Suprapubic skin (tissue), 4 donors: Measurements from ENCODE around the gene RAB44. TPM values are rescaled to one million over a fixed set of nuclear protein-coding genes. Genes with fewer than 3 reads are reported as not detected.

Experiments
- DNase-seq, 2 donors: peaks; one replicate each; pipeline ENCODE4 v3.0.0-alpha.2; 2019; ENCODE audit warnings: low spot score in 2 of 2
- H3K27ac ChIP-seq: fragments of 200-600 bp; sonication (generic); one replicate; pipeline ENCODE4 v1.5.1; 2019
- H3K27me3 ChIP-seq: fragments of 200-600 bp; sonication (generic); one replicate; pipeline ENCODE4 v1.5.1; 2019
- H3K36me3 ChIP-seq: fragments of 200-600 bp; sonication (generic); one replicate; pipeline ENCODE4 v1.5.1; 2019
- H3K4me1 ChIP-seq: fragments of 200-600 bp; sonication (generic); one replicate; pipeline ENCODE4 v1.5.1; 2019
- H3K4me3 ChIP-seq: fragments of 200-600 bp; sonication (generic); one replicate; pipeline ENCODE4 v1.5.1; 2019; ENCODE audit warnings: mild to moderate bottlenecking
- H3K9me3 ChIP-seq: fragments of 200-600 bp; sonication (generic); one replicate; pipeline ENCODE4 v1.5.1; 2019
- EP300 ChIP-seq: sonication (generic); formaldehyde crosslinking; IDR thresholded peaks from one replicate; pipeline ENCODE4 v1.6.1; 2017; ENCODE audit warnings: antibody characterized with exemption
- POLR2A ChIP-seq, 2 donors: fragments of 450-650 bp; IDR thresholded peaks; one replicate each; pipeline ENCODE4 v1.6.1; 2017; ENCODE audit warnings: antibody characterized with exemption in 2 of 2, mild to moderate bottlenecking in 2 of 2, moderate library complexity in 2 of 2
- POLR2AphosphoS5 ChIP-seq, 3 donors: sonication (generic); formaldehyde crosslinking; IDR thresholded peaks; one replicate each; pipeline ENCODE4 v1.6.1; 2017; ENCODE audit warnings: antibody characterized with exemption in 3 of 3
- WGBS: methylation state at CpG from one replicate; pipeline ENCODE4 v1.1.5; 2018; 5-methylcytosine and 5-hydroxymethylcytosine counted together
- total RNA-seq, 4 donors: library from RNA; depleted of rRNA; stranded (reverse); fragments of >200 nt; gene quantifications; one replicate each; pipeline ENCODE4 v1.1.0, GENCODE V29; 2016
- TF ChIP-seq, protein P1 (sequence below), 2 donors: fragments of 200-600 bp in 1 of 2; fragments of 450-650 bp in 1 of 2; sonication (generic) in 1 of 2; IDR thresholded peaks; one replicate each; pipeline ENCODE4 v1.5.1; 2016 to 2019; ENCODE audit warnings: antibody characterized with exemption in 2 of 2, mild to moderate bottlenecking in 1 of 2, moderate library complexity in 1 of 2

The RAB44 gene
- total RNA-seq, 4 donors from 2014 or later = 0.16 to 1.1 (median 0.17) TPM; not detected in 1

DNA sequence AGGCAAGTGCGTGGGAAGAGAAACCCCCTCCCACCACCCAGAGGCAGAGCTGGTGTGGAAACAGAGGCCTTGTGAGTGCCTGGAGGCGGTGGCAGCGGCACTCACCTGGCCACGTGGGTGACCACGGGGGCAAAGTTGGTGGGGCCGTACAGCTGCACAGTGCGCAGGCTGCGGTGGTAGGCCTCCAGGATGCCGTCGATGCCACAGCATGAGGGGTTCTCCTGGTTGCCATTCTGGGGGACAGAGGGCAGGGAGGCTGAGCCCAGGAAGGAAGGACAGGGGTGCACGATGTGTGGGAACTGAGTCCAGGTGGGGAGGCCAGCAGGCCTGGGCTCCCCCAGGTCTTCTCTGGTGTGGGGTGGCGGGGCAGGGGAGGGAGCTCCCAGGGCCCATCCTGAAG, 47.7 kb downstream of the RAB44 start:
- no peaks in the 10 kb centered on the region for H3K27me3 ChIP-seq
- no peak overlapping the region for H3K4me3 ChIP-seq
- no peaks in the 10 kb centered on the region for H3K36me3 ChIP-seq
- 88% methylated on average over 12 of the region's 12 CpGs for WGBS
- no peaks in the 10 kb centered on the region for H3K9me3 ChIP-seq
- peak in 1 of 2 donors; percentile 65 for DNase-seq
- TF ChIP-seq, protein P1, sequence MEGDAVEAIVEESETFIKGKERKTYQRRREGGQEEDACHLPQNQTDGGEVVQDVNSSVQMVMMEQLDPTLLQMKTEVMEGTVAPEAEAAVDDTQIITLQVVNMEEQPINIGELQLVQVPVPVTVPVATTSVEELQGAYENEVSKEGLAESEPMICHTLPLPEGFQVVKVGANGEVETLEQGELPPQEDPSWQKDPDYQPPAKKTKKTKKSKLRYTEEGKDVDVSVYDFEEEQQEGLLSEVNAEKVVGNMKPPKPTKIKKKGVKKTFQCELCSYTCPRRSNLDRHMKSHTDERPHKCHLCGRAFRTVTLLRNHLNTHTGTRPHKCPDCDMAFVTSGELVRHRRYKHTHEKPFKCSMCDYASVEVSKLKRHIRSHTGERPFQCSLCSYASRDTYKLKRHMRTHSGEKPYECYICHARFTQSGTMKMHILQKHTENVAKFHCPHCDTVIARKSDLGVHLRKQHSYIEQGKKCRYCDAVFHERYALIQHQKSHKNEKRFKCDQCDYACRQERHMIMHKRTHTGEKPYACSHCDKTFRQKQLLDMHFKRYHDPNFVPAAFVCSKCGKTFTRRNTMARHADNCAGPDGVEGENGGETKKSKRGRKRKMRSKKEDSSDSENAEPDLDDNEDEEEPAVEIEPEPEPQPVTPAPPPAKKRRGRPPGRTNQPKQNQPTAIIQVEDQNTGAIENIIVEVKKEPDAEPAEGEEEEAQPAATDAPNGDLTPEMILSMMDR (IDR thresholded peaks at IDR 0.05) = no peak
- TF ChIP-seq POLR2AphosphoS5 (IDR thresholded peaks at IDR 0.05) (no peak), POLR2A (IDR thresholded peaks at IDR 0.05) (no peak), EP300 (no peak)
- H3K27ac ChIP-seq = no peak overlapping the region
- peaks cover 11% of the 10 kb centered on the region for H3K4me1 ChIP-seq

DNA sequence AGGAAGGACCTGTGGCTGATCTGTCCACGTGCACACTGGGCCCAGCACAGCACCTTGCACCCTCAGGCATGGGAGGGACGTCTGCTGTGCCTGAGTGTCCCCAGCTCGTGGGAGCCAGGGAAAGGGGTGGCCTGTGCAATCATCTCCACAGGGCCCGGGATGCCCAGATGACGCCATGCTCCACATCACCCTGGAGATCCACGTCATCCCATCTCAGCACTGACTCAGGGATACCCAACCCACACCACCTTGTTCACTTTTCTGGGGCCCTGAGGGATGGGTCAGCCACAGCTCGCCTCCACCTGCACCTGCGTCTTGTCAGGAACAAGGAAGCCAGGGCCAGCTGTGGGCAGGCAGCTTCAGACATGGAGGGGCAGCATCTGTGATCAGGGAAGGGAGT, 48.2 kb downstream of the RAB44 start:
- no peaks in the 10 kb centered on the region for H3K9me3 ChIP-seq
- no peaks in the 10 kb centered on the region for H3K27me3 ChIP-seq
- DNase-seq = peak in 1 of 2 donors; percentile 67
- peaks cover 11% of the 10 kb centered on the region for H3K4me1 ChIP-seq
- H3K27ac ChIP-seq = no peak overlapping the region
- WGBS = 75% methylated on average over 7 of the region's 8 CpGs
- TF ChIP-seq, protein P1 (IDR thresholded peaks at IDR 0.05) = no peak
- TF ChIP-seq POLR2AphosphoS5 (IDR thresholded peaks at IDR 0.05) (no peak), POLR2A (IDR thresholded peaks at IDR 0.05) (no peak), EP300 (no peak)
- no peak overlapping the region for H3K4me3 ChIP-seq
- H3K36me3 ChIP-seq = no peaks in the 10 kb centered on the region

DNA sequence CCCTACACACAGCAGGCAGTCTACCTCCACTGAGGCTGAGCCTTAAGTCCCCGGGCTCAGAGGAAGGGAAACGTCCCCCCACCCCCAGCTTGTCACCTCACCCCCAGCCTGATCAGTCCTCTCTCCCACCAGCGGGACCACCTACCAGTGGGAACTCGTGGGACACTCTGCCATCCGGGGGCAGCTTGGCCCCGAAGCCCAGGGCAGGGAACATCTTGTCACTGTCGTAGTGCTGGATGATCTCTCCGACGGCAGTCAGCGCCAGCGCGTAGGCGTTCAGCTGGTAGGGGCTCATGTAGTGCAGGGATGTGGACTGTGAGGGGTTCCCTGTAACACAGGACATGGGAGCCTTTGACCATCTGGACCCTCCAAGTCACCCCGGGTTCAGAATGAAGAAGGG, 48.6 kb downstream of the RAB44 start:
- no peak overlapping the region for H3K4me3 ChIP-seq
- WGBS = 84% methylated on average over 13 of the region's 14 CpGs
- H3K27ac ChIP-seq = no peak overlapping the region
- no peaks in the 10 kb centered on the region for H3K9me3 ChIP-seq
- H3K4me1 ChIP-seq = peaks cover 11% of the 10 kb centered on the region
- peak in 1 of 2 donors; percentile 74 for DNase-seq
- TF ChIP-seq POLR2AphosphoS5 (IDR thresholded peaks at IDR 0.05) (no peak), EP300 (no peak), POLR2A (IDR thresholded peaks at IDR 0.05) (no peak)
- TF ChIP-seq, protein P1 (IDR thresholded peaks at IDR 0.05) = no peak
- no peaks in the 10 kb centered on the region for H3K36me3 ChIP-seq
- H3K27me3 ChIP-seq = no peaks in the 10 kb centered on the region

DNA sequence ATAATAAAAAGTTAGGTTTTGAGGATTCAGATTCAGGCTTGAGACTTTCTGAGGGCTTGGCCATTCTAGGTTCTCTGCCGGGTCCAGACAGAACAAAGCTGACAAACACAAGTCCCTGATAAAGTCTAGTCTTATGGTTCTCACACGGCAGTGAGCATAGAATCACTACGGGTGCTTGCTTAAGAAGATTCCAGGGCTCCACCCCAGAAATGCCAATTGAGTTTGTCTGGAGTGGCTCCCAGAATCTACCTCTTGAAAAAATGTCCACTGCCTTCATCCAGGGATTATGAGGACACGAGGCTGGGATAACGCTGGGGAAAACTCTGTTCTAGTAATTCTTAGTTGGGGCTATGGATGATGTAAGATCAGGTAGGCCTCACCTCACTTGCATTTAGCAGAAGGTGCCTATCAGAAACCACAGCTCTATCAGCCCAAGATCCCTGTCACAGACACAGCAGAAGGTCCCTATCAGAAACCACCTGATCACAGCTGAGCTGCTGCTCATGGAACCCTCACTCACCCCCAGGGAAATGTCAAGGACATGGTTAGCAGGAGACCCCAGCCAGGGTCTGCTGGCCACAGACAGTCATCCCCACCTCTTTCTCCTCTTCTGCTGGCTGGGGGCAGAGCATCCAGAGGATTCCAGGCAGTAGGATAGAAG, 52.3 kb downstream of the RAB44 start:
- H3K4me1 ChIP-seq = peaks cover 33% of the 10 kb centered on the region
- H3K9me3 ChIP-seq = no peaks in the 10 kb centered on the region
- H3K4me3 ChIP-seq = no peak overlapping the region
- DNase-seq = no peak
- H3K27me3 ChIP-seq = no peaks in the 10 kb centered on the region
- WGBS = 71% methylated on average over 5 of the region's 5 CpGs
- TF ChIP-seq EP300 (no peak), POLR2AphosphoS5 (IDR thresholded peaks at IDR 0.05) (no peak), POLR2A (IDR thresholded peaks at IDR 0.05) (no peak)
- TF ChIP-seq, protein P1 (IDR thresholded peaks at IDR 0.05) = no peak
- no peak overlapping the region for H3K27ac ChIP-seq
- H3K36me3 ChIP-seq = no peaks in the 10 kb centered on the region

DNA sequence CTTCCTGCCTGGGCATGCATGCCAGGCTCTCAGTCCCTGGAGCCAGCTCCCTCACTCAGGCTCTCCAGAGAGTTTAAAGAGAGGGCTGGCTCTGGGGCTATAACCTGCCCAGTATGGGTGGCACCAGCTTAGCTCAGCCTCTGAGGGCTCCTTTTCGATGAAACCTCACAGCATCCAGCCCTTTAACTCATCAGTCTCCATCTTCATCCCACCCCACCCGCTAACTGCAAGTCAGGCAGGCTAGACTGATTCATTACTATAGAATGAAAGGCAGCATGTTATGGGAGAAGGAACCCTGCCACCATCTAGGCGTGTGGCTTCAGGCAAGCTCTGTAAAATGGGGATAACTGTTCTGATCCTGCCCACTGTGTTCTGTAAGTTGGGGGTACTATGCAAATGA, 53.5 kb downstream of the RAB44 start:
- WGBS = 58% methylated on average over 3 of the region's 3 CpGs
- H3K4me1 ChIP-seq = peaks cover 44% of the 10 kb centered on the region
- H3K9me3 ChIP-seq = no peaks in the 10 kb centered on the region
- no peak overlapping the region for H3K27ac ChIP-seq
- H3K36me3 ChIP-seq = no peaks in the 10 kb centered on the region
- no peak overlapping the region for H3K4me3 ChIP-seq
- DNase-seq = no peak
- H3K27me3 ChIP-seq = no peaks in the 10 kb centered on the region
- no peak for TF ChIP-seq EP300
- TF ChIP-seq POLR2AphosphoS5 (IDR thresholded peaks at IDR 0.05) = no peak

DNA sequence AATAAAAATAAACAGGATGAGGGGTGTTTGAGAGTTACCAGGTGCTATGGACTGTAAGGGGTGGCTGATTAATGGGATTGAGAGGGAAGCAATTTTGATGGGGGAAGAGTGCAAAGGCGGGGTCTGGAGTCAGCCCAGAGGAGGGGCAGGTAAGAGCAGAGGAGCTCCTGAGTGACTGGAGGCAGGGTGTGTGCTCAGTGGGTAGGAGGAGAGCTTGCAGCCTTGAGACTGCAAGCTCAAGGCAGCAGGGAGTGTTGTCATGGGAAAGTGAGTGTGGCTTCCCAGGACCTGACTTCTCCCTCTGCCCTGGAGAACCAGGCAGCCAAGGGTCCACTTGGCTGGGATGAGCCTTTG, 54.2 kb downstream of the RAB44 start:
- TF ChIP-seq POLR2A (IDR thresholded peaks at IDR 0.05) (no peak), EP300 (no peak), POLR2AphosphoS5 (IDR thresholded peaks at IDR 0.05) (no peak)
- TF ChIP-seq, protein P1 (IDR thresholded peaks at IDR 0.05) = no peak
- no peaks in the 10 kb centered on the region for H3K9me3 ChIP-seq
- H3K27me3 ChIP-seq = no peaks in the 10 kb centered on the region
- no peak overlapping the region for H3K27ac ChIP-seq
- peaks cover 52% of the 10 kb centered on the region for H3K4me1 ChIP-seq
- no peaks in the 10 kb centered on the region for H3K36me3 ChIP-seq
- WGBS = 42% methylated on average over 1 of the region's 1 CpG
- DNase-seq = no peak
- H3K4me3 ChIP-seq = no peak overlapping the region
